Suppressor macrophage (primary cell): ENCODE measurements around the gene MYH10.

ENCODE experiments used
- DNase-seq, 4 experiments: peaks; one replicate each; pipeline ENCODE4 v3.0.0-alpha.2; 2020 to 2022

The MYH10 gene

GRCh38 chr17:8494506-8495111 lies 135.9 kb downstream of the MYH10 start:
- no peak for DNase-seq

DNA sequence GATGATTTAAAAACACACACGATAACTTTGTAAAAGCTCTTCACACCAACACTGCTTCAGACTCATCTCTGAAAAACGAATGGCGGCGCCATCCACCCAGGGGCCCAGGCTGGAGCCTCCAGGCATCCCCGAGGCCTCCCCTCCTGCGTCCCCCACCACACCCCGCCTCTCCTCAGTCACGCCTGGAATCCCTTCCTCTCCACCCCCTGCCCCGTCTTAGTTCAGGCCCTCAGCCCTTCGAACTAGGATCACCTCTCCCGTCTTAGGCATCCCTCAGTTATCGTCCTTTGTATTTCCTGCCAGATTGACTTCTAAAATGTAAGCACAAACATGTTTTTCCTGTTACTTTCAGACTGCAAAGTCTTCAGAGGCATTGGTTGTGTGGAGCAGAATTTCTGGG lies 136.5 kb downstream of the MYH10 start:
- DNase-seq: no peak

DNA sequence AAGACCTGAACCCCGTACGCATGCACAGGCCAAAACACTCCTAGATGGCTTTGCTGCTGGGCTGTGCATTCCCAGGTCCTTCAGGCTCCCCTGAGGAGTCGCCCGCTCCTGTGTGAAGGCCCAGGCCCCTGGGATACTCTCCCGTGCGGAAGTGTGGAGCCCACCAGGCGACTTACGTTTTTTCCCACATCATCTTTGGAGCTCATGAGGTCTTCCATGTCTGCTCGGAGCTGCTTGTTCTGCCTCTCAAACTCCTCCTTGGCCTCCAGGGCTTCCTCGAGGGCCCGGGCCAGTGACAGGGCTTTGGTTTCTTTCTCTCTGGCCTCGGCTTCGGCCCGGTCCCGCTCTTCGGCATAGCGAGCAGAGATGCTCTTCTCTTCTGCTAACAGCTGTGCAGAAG lies 138.4 kb downstream of the MYH10 start:
- no peak for DNase-seq

GRCh38 chr17:8490256-8491023 lies 140.1 kb downstream of the MYH10 start:
- DNase-seq: no peak

DNA sequence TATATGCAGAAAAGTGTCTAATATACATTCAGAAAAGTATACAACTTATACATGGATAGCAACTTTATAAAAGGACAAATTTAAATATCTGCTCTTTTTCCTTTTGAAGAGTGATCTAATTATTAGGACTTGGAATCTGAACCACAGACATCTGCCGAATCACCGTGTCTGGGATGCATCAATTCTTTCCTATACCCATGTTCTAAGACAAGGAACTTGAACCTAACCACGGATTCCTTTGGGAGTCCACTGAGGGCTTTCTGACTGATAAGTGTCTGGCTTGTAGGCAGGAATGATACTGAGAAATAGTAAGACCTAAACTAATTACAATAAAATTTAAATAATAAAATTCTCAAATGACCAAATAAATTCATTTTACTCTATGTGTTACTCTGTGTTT lies 140.7 kb downstream of the MYH10 start:
- DNase-seq: no peak

DNA sequence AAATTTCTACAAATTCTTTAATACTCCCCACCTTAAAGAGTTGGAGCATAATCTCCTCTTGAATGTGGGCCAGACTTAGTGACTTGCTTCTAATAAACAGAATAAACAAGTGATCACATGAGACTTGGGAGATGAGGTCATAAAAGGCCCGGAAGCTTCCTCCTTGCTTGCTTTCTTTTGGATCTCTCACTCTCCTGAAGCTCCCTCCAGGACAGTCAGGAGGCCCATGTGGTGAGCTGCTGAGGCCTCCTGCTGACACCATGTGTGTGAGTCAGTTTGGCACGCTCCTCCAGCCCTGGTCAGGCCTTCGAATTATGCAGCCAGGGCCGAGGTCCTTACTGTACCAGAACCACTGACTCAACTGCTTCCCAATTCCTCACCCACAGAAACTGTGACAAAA lies 141.6 kb downstream of the MYH10 start:
- peak; percentile 72 to 87 (median 77) for DNase-seq

GRCh38 chr17:8488491-8488890 lies 142.0 kb downstream of the MYH10 start:
- DNase-seq: no peak

DNA sequence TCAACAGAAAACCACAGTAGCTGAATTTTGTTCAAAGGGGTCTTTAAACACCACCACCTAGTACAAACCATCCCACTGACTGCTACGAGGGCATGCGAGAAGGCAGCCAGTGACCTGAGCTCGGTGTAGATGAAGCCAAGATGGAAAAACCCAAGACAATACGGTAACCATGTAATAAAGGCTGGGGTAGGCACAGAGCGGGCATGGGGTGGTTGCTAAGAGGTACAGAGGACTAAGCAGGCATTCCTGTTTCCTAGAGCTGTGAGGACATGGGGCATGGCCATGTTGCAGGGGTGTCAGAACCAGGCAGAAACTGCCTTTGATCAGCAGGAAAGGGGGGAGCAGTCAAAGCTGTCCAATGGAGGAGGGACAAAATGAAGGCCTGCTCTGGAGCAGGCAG lies 142.8 kb downstream of the MYH10 start:
- no peak for DNase-seq

DNA sequence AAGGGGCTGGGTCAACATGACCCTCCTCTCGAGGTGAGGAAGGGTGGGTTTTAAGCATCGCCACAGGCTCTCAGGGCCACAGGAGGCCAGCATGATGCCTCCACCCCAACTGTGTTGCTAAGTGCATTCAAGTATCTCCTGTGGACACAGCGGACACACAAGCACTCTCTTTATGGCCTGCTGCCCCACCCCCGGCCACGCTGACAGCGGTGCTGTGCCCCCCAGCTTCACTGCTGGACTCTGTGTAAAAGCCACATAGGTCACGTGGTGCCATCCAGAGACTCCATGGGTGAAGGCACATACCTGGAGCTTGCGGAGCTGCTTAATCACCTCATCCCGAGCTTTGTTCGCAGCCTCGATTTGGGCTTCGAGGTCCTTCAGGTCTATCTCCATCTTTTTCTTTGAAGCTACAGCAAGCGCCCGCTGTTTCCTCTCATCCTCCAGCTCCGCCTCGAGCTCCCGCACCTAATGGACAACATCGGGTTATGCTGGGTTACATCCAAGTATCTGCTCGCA lies 143.3 kb downstream of the MYH10 start:
- no peak for DNase-seq

GRCh38 chr17:8485491-8485890 lies 145.0 kb downstream of the MYH10 start:
- no peak for DNase-seq

- no peak for DNase-seq
These were observed 146.1 kb downstream of the MYH10 start for GRCh38 chr17:8484465-8484864.

GRCh38 chr17:8482546-8482945 lies 148.0 kb downstream of the MYH10 start:
- DNase-seq: no peak

GRCh38 chr17:8481703-8482102 lies 148.8 kb downstream of the MYH10 start:
- DNase-seq: no peak

GRCh38 chr17:8481089-8481488 lies 149.4 kb downstream of the MYH10 start:
- no peak for DNase-seq

DNA sequence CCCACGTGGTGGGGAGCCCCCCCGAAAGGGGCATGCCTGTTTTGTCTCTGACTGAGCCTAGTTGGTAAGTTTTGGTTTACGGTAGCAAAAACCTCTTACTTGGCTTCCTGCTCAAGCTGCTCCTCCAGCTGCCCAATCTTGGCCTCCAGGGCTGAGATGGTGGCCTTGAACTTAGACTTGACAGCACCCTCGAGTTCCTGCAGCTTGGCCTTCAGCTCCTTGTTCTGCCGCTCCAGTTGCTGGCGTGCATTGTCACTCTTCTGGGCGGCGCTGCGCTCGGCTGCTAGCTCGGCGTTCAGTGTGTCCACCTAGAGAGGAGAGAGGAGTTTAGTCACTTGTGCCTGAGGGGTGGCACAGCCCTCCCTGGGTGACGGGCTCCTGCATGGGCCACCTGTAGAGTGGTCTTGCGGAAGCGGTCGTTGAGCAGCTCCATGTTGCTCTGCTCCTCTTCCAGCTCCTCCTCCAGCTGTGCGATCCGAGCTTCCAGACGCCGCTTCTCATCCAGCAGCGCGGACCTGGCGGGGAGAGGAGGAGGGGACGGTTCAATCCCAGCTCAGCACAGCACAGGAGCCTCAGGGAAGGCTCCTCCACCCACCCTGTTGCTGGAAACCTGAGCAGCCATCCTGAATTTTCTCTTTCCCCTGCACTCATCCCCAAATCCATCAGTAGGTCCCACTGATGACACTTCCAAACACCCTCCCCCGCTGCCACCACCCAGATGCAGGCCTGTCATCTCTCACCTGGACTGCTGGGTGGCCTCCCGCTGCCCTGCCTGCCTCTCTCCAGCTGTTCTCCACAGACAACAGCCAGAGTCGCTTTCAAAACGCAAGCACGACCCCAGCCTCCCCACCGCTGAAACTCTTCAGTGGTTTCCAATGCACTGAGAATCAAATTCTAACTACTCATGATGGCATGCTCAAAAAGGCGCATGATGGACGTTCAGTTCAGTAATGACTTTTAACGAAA lies 150.2 kb downstream of the MYH10 start:
- DNase-seq: no peak

- DNase-seq: no peak
These were observed 151.0 kb downstream of the MYH10 start for GRCh38 chr17:8479431-8479947.

GRCh38 chr17:8477715-8478441 lies 152.6 kb downstream of the MYH10 start:
- DNase-seq: no peak

- no peak for DNase-seq
These were observed 153.4 kb downstream of the MYH10 start for GRCh38 chr17:8477171-8477570.

DNA sequence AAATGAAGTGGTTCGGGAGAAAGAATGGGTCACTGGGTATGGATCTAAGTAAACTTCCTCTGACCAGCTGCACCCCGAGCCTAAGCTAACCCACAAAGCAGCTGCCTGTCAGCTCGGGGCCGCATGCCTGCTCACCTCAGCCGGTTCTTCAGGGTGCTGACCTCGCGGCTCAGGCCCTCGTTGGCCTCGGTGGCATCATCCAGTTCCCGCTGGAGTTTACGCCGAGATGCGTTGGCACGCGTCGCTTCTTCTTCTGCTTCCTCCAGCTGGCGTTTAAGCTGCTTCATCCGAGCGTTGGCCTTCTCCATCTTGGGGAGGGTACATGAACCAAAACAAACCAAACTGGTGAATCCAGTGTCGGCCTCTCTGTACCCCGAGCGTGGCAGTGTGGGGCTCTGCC lies 153.8 kb downstream of the MYH10 start:
- DNase-seq: no peak

- DNase-seq: no peak
These were observed 154.7 kb downstream of the MYH10 start for GRCh38 chr17:8475781-8476180.

DNA sequence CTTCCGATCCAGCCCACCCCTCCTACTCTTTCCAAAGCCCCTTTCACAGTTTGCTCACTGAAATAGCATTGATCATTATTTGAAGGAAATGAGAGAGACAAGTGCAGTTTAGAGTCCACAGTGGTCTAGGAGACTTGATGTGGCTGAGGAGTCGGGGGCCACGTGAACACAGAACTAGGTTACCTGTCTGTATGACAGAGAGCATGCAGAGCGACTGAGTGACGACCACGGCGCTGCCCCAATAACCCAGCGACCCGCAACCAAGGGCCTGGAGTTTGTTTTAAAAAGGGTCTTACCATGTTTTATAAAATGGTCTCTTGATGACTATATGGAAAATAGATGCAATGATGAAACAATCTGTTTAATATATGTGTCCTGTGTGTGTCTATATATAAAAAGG lies 155.3 kb downstream of the MYH10 start:
- no peak for DNase-seq

DNA sequence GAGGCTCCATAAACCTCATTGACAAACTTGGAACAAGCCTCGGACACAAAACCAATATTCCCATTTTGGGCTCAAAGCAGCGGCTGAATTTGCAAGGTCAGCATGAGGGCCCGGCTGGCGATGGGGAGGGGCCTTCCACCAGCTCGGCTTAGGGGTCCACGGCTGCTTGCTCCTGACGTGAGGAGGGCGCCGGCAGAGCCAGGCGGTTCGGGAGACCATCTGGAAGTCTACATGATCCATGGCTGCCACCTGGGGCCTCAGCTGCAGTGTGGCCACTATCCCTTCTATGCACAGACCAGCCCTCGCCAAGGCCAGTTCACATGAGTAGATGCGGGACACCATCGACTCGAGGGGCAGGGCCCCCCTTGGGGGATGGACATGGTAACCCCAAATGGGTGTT lies 155.7 kb downstream of the MYH10 start:
- no peak for DNase-seq
